ENCODE results near the gene GATC.
"Not testable (repeated sequence)": the region's sequence is repeated elsewhere in the genome, so short reads cannot be mapped to it uniquely, and the experiment has no call there.

GATC gene

GRCh38 chr12:120438495-120439198 is 7.6 kb upstream of the GATC start:
- peak; percentile 11 for DNase-seq (ENCODE audit: low read depth)

DNA sequence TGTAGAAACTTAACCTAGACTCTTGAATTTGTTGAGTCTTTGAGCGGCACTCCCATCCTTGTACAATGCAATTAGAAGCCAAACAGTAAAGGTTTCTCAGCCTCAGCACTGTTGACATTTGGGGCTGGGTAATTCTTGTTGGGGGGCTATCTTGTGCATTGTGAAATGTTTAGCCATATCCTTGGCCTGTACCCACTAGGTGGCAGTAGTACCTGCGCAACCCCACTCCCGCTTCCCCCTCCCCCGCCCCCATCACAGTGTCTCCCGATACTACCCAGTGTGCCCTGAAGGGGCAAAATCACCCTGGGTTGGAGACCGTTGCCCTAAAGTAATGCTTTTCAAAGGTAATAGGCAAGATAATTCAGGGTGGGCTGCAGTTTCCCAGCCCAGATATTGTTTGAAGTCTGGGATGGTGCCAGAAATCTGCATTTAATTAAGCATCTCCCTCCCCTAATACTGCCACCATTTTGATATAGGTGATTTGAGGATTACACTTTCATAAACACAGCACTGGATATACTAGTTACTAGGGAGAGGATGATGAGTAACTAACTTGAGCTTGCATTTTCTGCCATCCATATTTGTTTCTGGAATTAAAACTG is 6.5 kb upstream of the GATC start:
- H3K9ac ChIP-seq (ENCODE audit: low read length), result no peak overlapping the region
- no peaks in the 10 kb centered on the region for H3K27me3 ChIP-seq (replicated peaks; ENCODE audit: control insufficient read depth, insufficient read depth, low read length)
- no peaks in the 10 kb centered on the region for H3K9me3 ChIP-seq (ENCODE audit: control insufficient read depth, low read length)
- H3K4me1 ChIP-seq (ENCODE audit: control insufficient read depth, insufficient read depth, low read length), result peaks cover 20% of the 10 kb centered on the region
- peak; percentile 83 for DNase-seq (ENCODE audit: low read depth)
- H3K36me3 ChIP-seq (ENCODE audit: control insufficient read depth, insufficient read depth, low read length, severe bottlenecking), result peaks cover 26% of the 10 kb centered on the region
- H3K4me3 ChIP-seq (ENCODE audit: low read length), result no peak overlapping the region

More at GRCh38 chr12:120438495-120439198, 7.6 kb upstream of the GATC start:
- peak overlapping the region; percentile 93 for H3K4me3 ChIP-seq (ENCODE audit: low read length)
- no peaks in the 10 kb centered on the region for H3K9me3 ChIP-seq (ENCODE audit: control insufficient read depth, low read length)
- peaks cover 13% of the 10 kb centered on the region for H3K4me1 ChIP-seq (ENCODE audit: control insufficient read depth, insufficient read depth, low read length)
- peak overlapping the region; percentile 88 for H3K9ac ChIP-seq (ENCODE audit: low read length)
- no peaks in the 10 kb centered on the region for H3K27me3 ChIP-seq (replicated peaks; ENCODE audit: control insufficient read depth, insufficient read depth, low read length)
- H3K36me3 ChIP-seq (ENCODE audit: control insufficient read depth, insufficient read depth, low read length, severe bottlenecking), result peaks cover 15% of the 10 kb centered on the region

DNA sequence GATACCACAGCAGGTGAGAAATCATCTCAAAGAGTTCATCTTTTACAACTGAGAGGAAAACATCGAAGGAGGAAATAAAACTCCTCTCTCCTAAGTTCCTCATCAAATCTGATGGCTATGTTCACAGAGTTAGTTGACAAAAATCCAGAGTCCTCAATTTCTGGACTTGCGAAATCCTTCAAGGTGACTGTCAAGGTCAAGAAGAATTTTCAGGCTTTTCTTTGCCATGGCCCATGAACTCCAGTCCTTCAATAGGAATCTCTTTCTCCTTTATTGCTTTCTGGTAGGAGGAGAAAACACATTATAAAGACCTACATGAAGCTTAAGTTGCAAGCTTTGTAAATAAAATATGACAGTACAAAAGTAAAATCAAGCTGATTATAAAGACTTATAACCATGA is 1.6 kb upstream of the GATC start:
- H3K9me3 ChIP-seq (ENCODE audit: control insufficient read depth, low read length), result no peaks in the 10 kb centered on the region
- H3K9ac ChIP-seq (ENCODE audit: low read length), result no peak overlapping the region
- H3K4me3 ChIP-seq (ENCODE audit: low read length), result peak overlapping the region; percentile 100
- H3K4me1 ChIP-seq (ENCODE audit: control insufficient read depth, insufficient read depth, low read length), result peaks cover 20% of the 10 kb centered on the region
- H3K27me3 ChIP-seq (replicated peaks; ENCODE audit: control insufficient read depth, insufficient read depth, low read length), result no peaks in the 10 kb centered on the region
- no peak for DNase-seq (ENCODE audit: low read depth)
- peaks cover 27% of the 10 kb centered on the region for H3K36me3 ChIP-seq (ENCODE audit: control insufficient read depth, insufficient read depth, low read length, severe bottlenecking)

DNA sequence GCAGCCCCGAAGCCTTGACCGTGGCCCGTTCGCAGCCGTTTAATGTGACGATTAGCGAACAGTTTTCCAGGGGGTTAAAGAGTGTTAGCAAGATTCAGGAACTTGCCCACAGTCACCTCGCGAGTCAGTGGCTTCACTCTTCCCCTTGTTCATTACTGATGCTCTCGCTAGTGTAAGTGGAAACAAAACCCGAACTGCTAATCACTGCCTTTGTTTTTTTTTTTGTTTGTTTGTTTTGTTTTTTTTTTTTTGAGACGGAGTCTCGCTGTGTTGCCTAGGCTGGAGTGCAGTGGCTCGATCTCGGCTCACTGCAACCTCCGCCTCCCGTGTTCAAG is 567 bp downstream of the GATC start:
- peak overlapping the region; percentile 98 for H3K9ac ChIP-seq (ENCODE audit: low read length)
- H3K4me1 ChIP-seq (ENCODE audit: control insufficient read depth, insufficient read depth, low read length), result peaks cover 20% of the 10 kb centered on the region
- not testable (repeated sequence) for DNase-seq (ENCODE audit: low read depth); H3K9me3 ChIP-seq (ENCODE audit: control insufficient read depth, low read length); H3K27me3 ChIP-seq (replicated peaks; ENCODE audit: control insufficient read depth, insufficient read depth, low read length)
- H3K36me3 ChIP-seq (ENCODE audit: control insufficient read depth, insufficient read depth, low read length, severe bottlenecking), result peaks cover 31% of the 10 kb centered on the region
- H3K4me3 ChIP-seq (ENCODE audit: low read length), result peak overlapping the region; percentile 100

DNA sequence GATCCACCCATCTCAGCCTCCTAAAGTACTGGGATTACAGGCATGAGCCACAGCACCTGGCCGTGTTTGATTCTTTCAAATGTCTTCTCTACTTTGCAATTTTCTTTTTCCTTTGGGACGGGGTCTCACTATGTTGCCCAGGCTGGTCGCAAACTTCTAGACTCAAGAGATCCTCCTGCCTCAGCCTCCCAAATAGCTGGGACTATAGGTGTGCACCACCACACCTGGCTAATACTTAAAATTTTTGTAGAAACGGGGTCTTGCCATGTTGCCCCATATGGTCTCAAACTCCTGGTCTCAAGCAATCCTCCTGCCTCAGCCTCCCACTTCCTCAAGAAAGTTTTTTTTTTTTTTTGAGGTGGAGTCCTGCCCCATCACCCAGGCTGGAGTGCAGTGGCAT is 1.7 kb downstream of the GATC start:
- Histone ChIP-seq H3K9ac (ENCODE audit: low read length) (no peak overlapping the region), H3K4me1 (ENCODE audit: control insufficient read depth, insufficient read depth, low read length) (peaks cover 20% of the 10 kb centered on the region), H3K4me3 (ENCODE audit: low read length) (no peak overlapping the region), H3K36me3 (ENCODE audit: control insufficient read depth, insufficient read depth, low read length, severe bottlenecking) (peaks cover 28% of the 10 kb centered on the region), H3K9me3 (ENCODE audit: control insufficient read depth, low read length) (no peaks in the 10 kb centered on the region), H3K27me3 (replicated peaks; ENCODE audit: control insufficient read depth, insufficient read depth, low read length) (no peaks in the 10 kb centered on the region)
- no peak for DNase-seq (ENCODE audit: low read depth)

DNA sequence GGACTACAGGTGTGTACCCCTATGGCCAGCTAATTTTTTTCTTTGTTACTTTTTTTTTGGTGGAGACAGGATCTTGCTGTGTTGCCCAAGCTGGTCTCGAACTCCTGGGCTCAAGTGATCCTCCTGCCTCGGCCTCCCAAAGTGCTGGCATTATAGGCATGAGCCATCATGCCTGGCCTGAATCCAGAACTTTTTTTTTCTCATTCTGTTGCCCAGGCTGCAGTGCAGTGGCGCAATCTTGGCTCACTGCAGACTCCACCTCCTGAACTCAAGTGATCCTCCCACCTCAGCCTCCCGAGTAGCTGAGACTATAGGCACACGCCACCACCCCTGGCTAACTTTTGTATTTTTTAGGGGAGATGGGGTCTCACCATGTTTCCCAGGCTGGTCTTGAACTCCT is 6.3 kb downstream of the GATC start:
- DNase-seq (ENCODE audit: low read depth); H3K9ac ChIP-seq (ENCODE audit: low read length): not testable (repeated sequence)
- peaks cover 46% of the 10 kb centered on the region for H3K36me3 ChIP-seq (ENCODE audit: control insufficient read depth, insufficient read depth, low read length, severe bottlenecking)

GRCh38 chr12:120453060-120453750 is 7.0 kb downstream of the GATC start:
- Histone ChIP-seq H3K36me3 (ENCODE audit: control insufficient read depth, insufficient read depth, low read length, severe bottlenecking) (peaks cover 51% of the 10 kb centered on the region), H3K4me1 (ENCODE audit: control insufficient read depth, insufficient read depth, low read length) (no peaks in the 10 kb centered on the region), H3K27me3 (replicated peaks; ENCODE audit: control insufficient read depth, insufficient read depth, low read length) (no peaks in the 10 kb centered on the region)

More for the DNA sequence above, 6.3 kb downstream of the GATC start:
- not testable (repeated sequence) for H3K4me3 ChIP-seq (ENCODE audit: low read length); H3K9me3 ChIP-seq (ENCODE audit: control insufficient read depth, low read length); H3K27me3 ChIP-seq (replicated peaks; ENCODE audit: control insufficient read depth, insufficient read depth, low read length); H3K4me1 ChIP-seq (ENCODE audit: control insufficient read depth, insufficient read depth, low read length)

GRCh38 chr12:120453977-120454376 is 7.7 kb downstream of the GATC start:
- peak; percentile 47 for DNase-seq (ENCODE audit: low read depth)
- no peak overlapping the region for H3K4me3 ChIP-seq (ENCODE audit: low read length)
- H3K9ac ChIP-seq (ENCODE audit: low read length), result no peak overlapping the region
- no peaks in the 10 kb centered on the region for H3K27me3 ChIP-seq (replicated peaks; ENCODE audit: control insufficient read depth, insufficient read depth, low read length)
- H3K4me1 ChIP-seq (ENCODE audit: control insufficient read depth, insufficient read depth, low read length), result no peaks in the 10 kb centered on the region
- peaks cover 58% of the 10 kb centered on the region for H3K36me3 ChIP-seq (ENCODE audit: control insufficient read depth, insufficient read depth, low read length, severe bottlenecking)
- no peaks in the 10 kb centered on the region for H3K9me3 ChIP-seq (ENCODE audit: control insufficient read depth, low read length)

More at GRCh38 chr12:120453060-120453750, 7.0 kb downstream of the GATC start:
- Histone ChIP-seq H3K9ac (ENCODE audit: low read length) (no peak overlapping the region), H3K4me3 (ENCODE audit: low read length) (no peak overlapping the region), H3K9me3 (ENCODE audit: control insufficient read depth, low read length) (no peaks in the 10 kb centered on the region)
- no peak for DNase-seq (ENCODE audit: low read depth)

DNA sequence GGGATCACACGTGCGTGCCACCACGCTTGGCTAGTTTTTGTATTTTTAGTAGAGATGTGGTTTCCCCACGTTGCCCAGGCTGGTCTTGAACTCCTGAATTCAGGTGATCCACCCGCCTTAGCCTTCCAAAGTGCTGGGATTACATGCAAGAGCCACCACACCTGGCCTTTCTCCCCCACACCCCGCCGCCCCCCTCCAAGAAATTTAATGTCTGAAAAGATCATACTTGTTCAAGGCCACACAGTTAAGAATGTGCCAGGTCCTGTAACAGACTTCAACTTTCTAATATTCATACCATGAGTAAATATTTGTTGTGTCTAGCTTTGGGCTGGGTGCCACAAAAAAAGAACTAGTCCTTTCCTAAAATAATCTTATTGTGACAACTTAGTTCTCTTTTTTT is 9.1 kb downstream of the GATC start:
- no peak for DNase-seq (ENCODE audit: low read depth)
- Histone ChIP-seq H3K4me1 (ENCODE audit: control insufficient read depth, insufficient read depth, low read length) (no peaks in the 10 kb centered on the region), H3K9ac (ENCODE audit: low read length) (no peak overlapping the region), H3K4me3 (ENCODE audit: low read length) (no peak overlapping the region), H3K36me3 (ENCODE audit: control insufficient read depth, insufficient read depth, low read length, severe bottlenecking) (peaks cover 65% of the 10 kb centered on the region), H3K27me3 (replicated peaks; ENCODE audit: control insufficient read depth, insufficient read depth, low read length) (no peaks in the 10 kb centered on the region), H3K9me3 (ENCODE audit: control insufficient read depth, low read length) (no peaks in the 10 kb centered on the region)

DNA sequence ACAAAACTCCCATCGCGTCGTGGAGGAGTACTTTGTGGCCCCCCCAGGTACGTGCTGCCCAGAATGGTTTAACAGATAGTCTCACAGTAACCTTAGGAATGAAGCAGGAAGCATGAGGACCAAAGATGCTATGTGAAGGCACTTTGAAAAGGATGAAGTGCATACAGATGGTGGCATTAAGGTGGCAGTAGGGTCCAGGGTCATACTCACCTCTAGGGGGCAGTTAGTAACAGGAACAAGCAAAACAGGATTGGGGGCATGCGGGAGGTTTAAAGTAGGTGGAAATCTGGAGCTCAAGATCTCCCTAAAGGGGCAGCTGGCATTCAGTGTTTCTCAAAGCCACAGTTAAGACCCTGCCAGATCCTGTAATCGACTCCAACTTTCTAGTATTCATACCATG is 10.9 kb downstream of the GATC start:
- Histone ChIP-seq H3K4me3 (ENCODE audit: low read length) (no peak overlapping the region), H3K36me3 (ENCODE audit: control insufficient read depth, insufficient read depth, low read length, severe bottlenecking) (peaks cover 75% of the 10 kb centered on the region), H3K4me1 (ENCODE audit: control insufficient read depth, insufficient read depth, low read length) (no peaks in the 10 kb centered on the region), H3K9ac (ENCODE audit: low read length) (no peak overlapping the region), H3K27me3 (replicated peaks; ENCODE audit: control insufficient read depth, insufficient read depth, low read length) (no peaks in the 10 kb centered on the region), H3K9me3 (ENCODE audit: control insufficient read depth, low read length) (no peaks in the 10 kb centered on the region)
- DNase-seq (ENCODE audit: low read depth), result no peak

GRCh38 chr12:120460157-120460556 is 13.9 kb downstream of the GATC start:
- Histone ChIP-seq H3K36me3 (ENCODE audit: control insufficient read depth, insufficient read depth, low read length, severe bottlenecking) (peaks cover 87% of the 10 kb centered on the region), H3K9me3 (ENCODE audit: control insufficient read depth, low read length) (no peaks in the 10 kb centered on the region), H3K4me3 (ENCODE audit: low read length) (no peak overlapping the region), H3K9ac (ENCODE audit: low read length) (no peak overlapping the region), H3K4me1 (ENCODE audit: control insufficient read depth, insufficient read depth, low read length) (no peaks in the 10 kb centered on the region), H3K27me3 (replicated peaks; ENCODE audit: control insufficient read depth, insufficient read depth, low read length) (no peaks in the 10 kb centered on the region)
- DNase-seq (ENCODE audit: low read depth), result no peak

Data from adipocyte (in vitro differentiated cells).